Measurements from ENCODE around the gene CNEP1R1. TPM values are rescaled to one million over a fixed set of nuclear protein-coding genes. Genes with fewer than 3 reads are reported as not detected.

CNEP1R1 gene
- total RNA-seq, 1 experiment from 2014 or later = 18.5 TPM

DNA sequence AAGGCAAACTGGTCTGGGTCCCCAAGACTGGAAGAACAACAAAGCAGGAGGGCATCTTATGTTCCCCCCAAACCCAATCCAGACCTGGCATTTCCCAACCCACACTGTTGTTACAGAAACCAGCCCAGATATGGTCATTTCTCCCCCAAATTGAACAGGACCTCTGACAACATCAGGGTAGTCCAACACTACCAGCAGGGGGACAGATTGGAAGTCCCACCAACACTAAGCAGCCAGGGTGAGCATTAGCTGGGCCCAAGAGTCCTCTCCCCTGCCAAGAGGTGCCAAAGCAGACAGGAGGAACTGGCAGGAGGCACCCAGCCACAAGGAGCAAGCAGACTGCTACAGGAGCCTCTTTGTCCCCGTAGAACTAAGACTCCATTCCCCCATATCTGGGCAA is 29.3 kb upstream of the CNEP1R1 start:
- Histone ChIP-seq H3K4me2 (ENCODE audit: insufficient read depth, insufficient read length, low read length) (no peak overlapping the region), H3K4me1 (ENCODE audit: insufficient read depth, low read length) (no peaks in the 10 kb centered on the region; the same call in 1 of the 2 replicates), H3K23me2 (ENCODE audit: insufficient read length, low read depth, low read length, poor library complexity, severe bottlenecking) (peaks cover 3% of the 10 kb centered on the region), H2BK20ac (ENCODE audit: low read depth, low read length, poor library complexity, severe bottlenecking) (no peak overlapping the region), H3K27ac (ENCODE audit: insufficient read length, low read depth, low read length) (no peak overlapping the region), H3K4ac (ENCODE audit: low read depth, low read length) (no peak overlapping the region), H3K14ac (ENCODE audit: insufficient read depth, low read length) (no peak overlapping the region; the same call in 1 of the 2 replicates), H3K23ac (ENCODE audit: insufficient read length, low read depth, low read length) (no peak overlapping the region), H2AK5ac (ENCODE audit: insufficient read length, low read length) (no peak overlapping the region), H2AFZ (ENCODE audit: low read length) (no peak overlapping the region), H3K27me3 (ENCODE audit: insufficient read depth, low read length) (no peaks in the 10 kb centered on the region), H4K8ac (replicated peaks; ENCODE audit: insufficient read length, low read depth, low read length) (no peak overlapping the region), H3K56ac (ENCODE audit: insufficient read length, low read depth, low read length) (no peak overlapping the region), H3T11ph (ENCODE audit: low read length) (no peak overlapping the region), H3K79me1 (ENCODE audit: insufficient read depth, low read depth, low read length, poor library complexity, severe bottlenecking) (no peaks in the 10 kb centered on the region), H3K79me2 (ENCODE audit: insufficient read depth, low read length) (no peaks in the 10 kb centered on the region), H2BK5ac (ENCODE audit: insufficient read length, low read length) (no peak overlapping the region), H4K91ac (ENCODE audit: insufficient read length, low read depth, low read length) (no peak overlapping the region), H3K18ac (ENCODE audit: insufficient read length, low read depth, low read length) (no peak overlapping the region), H3K9me3 (ENCODE audit: control insufficient read depth, low read depth, low read length) (no peaks in the 10 kb centered on the region), H3K9ac (ENCODE audit: extremely low read depth, insufficient read length, low read length) (no peak overlapping the region), H2BK15ac (ENCODE audit: low read depth, low read length) (no peak overlapping the region), H2BK120ac (ENCODE audit: low read depth, low read length, poor library complexity, severe bottlenecking) (no peak overlapping the region), H4K5ac (ENCODE audit: insufficient read length, low read depth, low read length) (no peak overlapping the region), H2BK12ac (ENCODE audit: insufficient read length, low read depth, low read length) (no peak overlapping the region), H4K20me1 (ENCODE audit: control insufficient read depth, insufficient read depth, insufficient read length) (no peaks in the 10 kb centered on the region)
- Mint-ChIP-seq H3K36me3 (ENCODE audit: insufficient read depth in 1 of 3, low read depth in 3 of 3) (no peaks in the 10 kb centered on the region), H3K27ac (no peak overlapping the region), H3K9me3 (no peaks in the 10 kb centered on the region), H3K4me1 (peaks cover 2 to 4% of the 10 kb centered on the region in 2 experiments; a peak in 3 of 4 replicates), H3K27me3 (ENCODE audit: low read depth) (peaks cover 15% of the 10 kb centered on the region), H3K4me3 (no peak overlapping the region)
- WGBS (ENCODE audit: extremely low coverage, insufficient read length, low lambda C conversion rate) = no CpG with 5 or more reads among the region's 1 CpG
- TF ChIP-seq, protein P1, sequence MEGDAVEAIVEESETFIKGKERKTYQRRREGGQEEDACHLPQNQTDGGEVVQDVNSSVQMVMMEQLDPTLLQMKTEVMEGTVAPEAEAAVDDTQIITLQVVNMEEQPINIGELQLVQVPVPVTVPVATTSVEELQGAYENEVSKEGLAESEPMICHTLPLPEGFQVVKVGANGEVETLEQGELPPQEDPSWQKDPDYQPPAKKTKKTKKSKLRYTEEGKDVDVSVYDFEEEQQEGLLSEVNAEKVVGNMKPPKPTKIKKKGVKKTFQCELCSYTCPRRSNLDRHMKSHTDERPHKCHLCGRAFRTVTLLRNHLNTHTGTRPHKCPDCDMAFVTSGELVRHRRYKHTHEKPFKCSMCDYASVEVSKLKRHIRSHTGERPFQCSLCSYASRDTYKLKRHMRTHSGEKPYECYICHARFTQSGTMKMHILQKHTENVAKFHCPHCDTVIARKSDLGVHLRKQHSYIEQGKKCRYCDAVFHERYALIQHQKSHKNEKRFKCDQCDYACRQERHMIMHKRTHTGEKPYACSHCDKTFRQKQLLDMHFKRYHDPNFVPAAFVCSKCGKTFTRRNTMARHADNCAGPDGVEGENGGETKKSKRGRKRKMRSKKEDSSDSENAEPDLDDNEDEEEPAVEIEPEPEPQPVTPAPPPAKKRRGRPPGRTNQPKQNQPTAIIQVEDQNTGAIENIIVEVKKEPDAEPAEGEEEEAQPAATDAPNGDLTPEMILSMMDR (conservative IDR thresholded peaks at IDR 0.05) = no peak
- DNase-seq = no peak

All from H9 (cell line).